HCT116 (cell line): ENCODE results near the gene GLRB.

Source experiments
- EZH2 ChIP-seq: fragments of 200-600 bp; sonication (generic); IDR thresholded peaks from 2 replicates; pipeline ENCODE4 v1.6.1; 2017; ENCODE audit warnings: antibody characterized with exemption, mixed run types
- EZH2phosphoT487 ChIP-seq: fragments of 200-600 bp; IDR thresholded peaks from 2 replicates; pipeline ENCODE4 v1.6.1; 2018; ENCODE audit warnings: antibody characterized with exemption, borderline replicate concordance
- POLR2A ChIP-seq: IDR thresholded peaks from 2 replicates; pipeline ENCODE4 v1.7.0; 2011; ENCODE audit warnings: borderline replicate concordance; ENCODE audit not compliant: insufficient read depth, insufficient read length; ENCODE audit errors: extremely low read depth
- POLR2AphosphoS5 ChIP-seq: IDR thresholded peaks from 2 replicates; pipeline ENCODE4 v1.6.1; 2011; ENCODE audit warnings: mild to moderate bottlenecking, low read depth, low read length, moderate library complexity
- SIN3A ChIP-seq: IDR thresholded peaks from 2 replicates; pipeline ENCODE4 v1.6.1; 2012; ENCODE audit warnings: low read depth
- TCF7L2 ChIP-seq: IDR thresholded peaks from 2 replicates; pipeline ENCODE4 v1.7.0; 2011; ENCODE audit warnings: borderline replicate concordance, inconsistent platforms; ENCODE audit not compliant: insufficient read depth, insufficient read length; ENCODE audit errors: extremely low read depth
- ZNF274 ChIP-seq: fragments of 200-500 bp; sonication (Bioruptor generic); IDR thresholded peaks from 2 replicates; pipeline ENCODE4 v1.6.1; 2014; ENCODE audit warnings: mild to moderate bottlenecking, low read depth, low read length, inconsistent platforms
- TF ChIP-seq, protein P1 (sequence below): IDR thresholded peaks from 2 replicates; pipeline ENCODE4 v1.6.1; 2012; ENCODE audit warnings: low read depth
- TF ChIP-seq, protein P2 (sequence below), 3 experiments: fragments of 200-600 bp in 1 of 3; sonication (generic) in 1 of 3; IDR thresholded peaks in 2 of 3; conservative IDR thresholded peaks in 1 of 3; 2 replicates each; pipeline ENCODE4 v1.5.1; 2012 to 2017; ENCODE audit warnings: low read depth in 2 of 3, low read length in 2 of 3, antibody characterized with exemption in 1 of 3, borderline replicate concordance in 1 of 3, control low read depth in 1 of 3, mild to moderate bottlenecking in 1 of 3, mixed read lengths in 1 of 3, mixed run types in 1 of 3, moderate library complexity in 1 of 3; ENCODE audit not compliant: insufficient read depth in 1 of 3

DNA sequence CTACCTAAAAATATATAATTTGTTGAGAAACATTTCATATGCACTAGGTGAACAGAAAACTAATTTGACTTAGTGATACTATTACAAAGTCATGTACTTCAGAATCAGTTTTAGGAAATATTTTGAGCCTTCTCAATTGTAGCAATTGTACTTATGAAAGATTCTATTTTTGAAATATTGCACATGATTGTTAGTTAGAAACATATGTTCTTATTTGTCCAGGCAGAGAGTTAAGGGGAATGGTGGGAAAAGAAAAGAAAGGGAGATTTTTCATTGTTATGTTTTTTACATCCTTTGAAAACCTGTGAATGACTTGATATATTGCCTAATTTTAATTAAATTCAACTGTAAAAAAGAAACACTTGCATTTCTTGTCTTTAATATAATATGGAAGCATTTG, 66.0 kb downstream of the GLRB start:
- TF ChIP-seq ZNF274 (no peak), EZH2phosphoT487 (no peak), TCF7L2 (no peak), POLR2A (no peak), SIN3A (no peak), EZH2 (no peak), POLR2AphosphoS5 (no peak)
- TF ChIP-seq, protein P1, sequence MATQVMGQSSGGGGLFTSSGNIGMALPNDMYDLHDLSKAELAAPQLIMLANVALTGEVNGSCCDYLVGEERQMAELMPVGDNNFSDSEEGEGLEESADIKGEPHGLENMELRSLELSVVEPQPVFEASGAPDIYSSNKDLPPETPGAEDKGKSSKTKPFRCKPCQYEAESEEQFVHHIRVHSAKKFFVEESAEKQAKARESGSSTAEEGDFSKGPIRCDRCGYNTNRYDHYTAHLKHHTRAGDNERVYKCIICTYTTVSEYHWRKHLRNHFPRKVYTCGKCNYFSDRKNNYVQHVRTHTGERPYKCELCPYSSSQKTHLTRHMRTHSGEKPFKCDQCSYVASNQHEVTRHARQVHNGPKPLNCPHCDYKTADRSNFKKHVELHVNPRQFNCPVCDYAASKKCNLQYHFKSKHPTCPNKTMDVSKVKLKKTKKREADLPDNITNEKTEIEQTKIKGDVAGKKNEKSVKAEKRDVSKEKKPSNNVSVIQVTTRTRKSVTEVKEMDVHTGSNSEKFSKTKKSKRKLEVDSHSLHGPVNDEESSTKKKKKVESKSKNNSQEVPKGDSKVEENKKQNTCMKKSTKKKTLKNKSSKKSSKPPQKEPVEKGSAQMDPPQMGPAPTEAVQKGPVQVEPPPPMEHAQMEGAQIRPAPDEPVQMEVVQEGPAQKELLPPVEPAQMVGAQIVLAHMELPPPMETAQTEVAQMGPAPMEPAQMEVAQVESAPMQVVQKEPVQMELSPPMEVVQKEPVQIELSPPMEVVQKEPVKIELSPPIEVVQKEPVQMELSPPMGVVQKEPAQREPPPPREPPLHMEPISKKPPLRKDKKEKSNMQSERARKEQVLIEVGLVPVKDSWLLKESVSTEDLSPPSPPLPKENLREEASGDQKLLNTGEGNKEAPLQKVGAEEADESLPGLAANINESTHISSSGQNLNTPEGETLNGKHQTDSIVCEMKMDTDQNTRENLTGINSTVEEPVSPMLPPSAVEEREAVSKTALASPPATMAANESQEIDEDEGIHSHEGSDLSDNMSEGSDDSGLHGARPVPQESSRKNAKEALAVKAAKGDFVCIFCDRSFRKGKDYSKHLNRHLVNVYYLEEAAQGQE = no peak
- TF ChIP-seq, protein P2, sequence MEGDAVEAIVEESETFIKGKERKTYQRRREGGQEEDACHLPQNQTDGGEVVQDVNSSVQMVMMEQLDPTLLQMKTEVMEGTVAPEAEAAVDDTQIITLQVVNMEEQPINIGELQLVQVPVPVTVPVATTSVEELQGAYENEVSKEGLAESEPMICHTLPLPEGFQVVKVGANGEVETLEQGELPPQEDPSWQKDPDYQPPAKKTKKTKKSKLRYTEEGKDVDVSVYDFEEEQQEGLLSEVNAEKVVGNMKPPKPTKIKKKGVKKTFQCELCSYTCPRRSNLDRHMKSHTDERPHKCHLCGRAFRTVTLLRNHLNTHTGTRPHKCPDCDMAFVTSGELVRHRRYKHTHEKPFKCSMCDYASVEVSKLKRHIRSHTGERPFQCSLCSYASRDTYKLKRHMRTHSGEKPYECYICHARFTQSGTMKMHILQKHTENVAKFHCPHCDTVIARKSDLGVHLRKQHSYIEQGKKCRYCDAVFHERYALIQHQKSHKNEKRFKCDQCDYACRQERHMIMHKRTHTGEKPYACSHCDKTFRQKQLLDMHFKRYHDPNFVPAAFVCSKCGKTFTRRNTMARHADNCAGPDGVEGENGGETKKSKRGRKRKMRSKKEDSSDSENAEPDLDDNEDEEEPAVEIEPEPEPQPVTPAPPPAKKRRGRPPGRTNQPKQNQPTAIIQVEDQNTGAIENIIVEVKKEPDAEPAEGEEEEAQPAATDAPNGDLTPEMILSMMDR (IDR thresholded peaks at IDR 0.05 in 2 of 3, conservative IDR thresholded peaks at IDR 0.05 in 1 of 3; ENCODE audit: borderline replicate concordance in 1 of 3, insufficient read depth in 1 of 3, low read depth in 2 of 3, low read length in 2 of 3) = no peak
